K562 (cell line): ENCODE data around the gene YIPF1. TPM values are rescaled to one million over a fixed set of nuclear protein-coding genes. Genes with fewer than 3 reads are reported as not detected.

Source experiments
- HEY1 ChIP-seq: fragments of 250-450 bp; sonication (Bioruptor Pico); IDR thresholded peaks from 2 replicates; pipeline ENCODE4 v1.5.0; 2020; ENCODE audit warnings: mild to moderate bottlenecking, moderate library complexity, borderline replicate concordance
- HNRNPLL ChIP-seq: fragments of 200-400 bp; formaldehyde crosslinking; IDR thresholded peaks from 2 replicates; pipeline ENCODE4 v1.6.1; 2017; ENCODE audit warnings: low read length, low read depth, mild to moderate bottlenecking; ENCODE audit not compliant: poor library complexity, severe bottlenecking
- ID3 ChIP-seq, 2 experiments: fragments of 250-450 bp in 1 of 2; fragments of 450-650 bp in 1 of 2; sonication (Bioruptor Pico) in 1 of 2; IDR thresholded peaks; 2 replicates each; pipeline versions ENCODE4 v1.6.1 to v1.8.0; 2016 to 2021; ENCODE audit warnings: mild to moderate bottlenecking in 2 of 2, moderate library complexity in 2 of 2, missing compliant biosample characterization in 1 of 2, missing genetic modification characterization in 1 of 2
- NFRKB ChIP-seq: fragments of 450-650 bp; IDR thresholded peaks from 2 replicates; pipeline ENCODE4 v1.6.1; 2016; ENCODE audit warnings: low read depth
- RBM17 ChIP-seq: fragments of 200-400 bp; formaldehyde crosslinking; IDR thresholded peaks from 2 replicates; pipeline ENCODE4 v1.6.1; 2017; ENCODE audit warnings: low read depth, mild to moderate bottlenecking, low read length, borderline replicate concordance
- RFX5 ChIP-seq: IDR thresholded peaks from 2 replicates; pipeline ENCODE4 v1.6.1; 2011; ENCODE audit warnings: low read depth, mild to moderate bottlenecking, improper control_type of control experiment, low read length
- ZBTB33 ChIP-seq: sonication (generic); formaldehyde crosslinking; IDR thresholded peaks from 2 replicates; pipeline ENCODE4 v1.8.1; 2023; ENCODE audit warnings: mild to moderate bottlenecking, missing genetic modification reagents
- ZNF449 ChIP-seq: fragments of 250-450 bp; sonication (Bioruptor Pico); IDR thresholded peaks from 2 replicates; pipeline ENCODE4 v1.8.0; 2022; ENCODE audit warnings: moderate library complexity, mild to moderate bottlenecking, inconsistent platforms
- ZNF655 ChIP-seq: fragments of 250-450 bp; sonication (Bioruptor Pico); IDR thresholded peaks from 2 replicates; pipeline ENCODE4 v1.5.0; 2021
- polyA plus RNA-seq, 8 experiments: library from polyadenylated mRNA; depleted of rRNA in 4 of 8; stranded (reverse) in 5 of 8; unstranded in 3 of 8; fragments of >200 nt; fragmentation: Nextera tagmentation in 2 of 8; fragmentation: Illumina TruSeq in 1 of 8; extraction: Ambion mirVana in 2 of 8; extraction: Trizol in 1 of 8; gene quantifications; 2 replicates each; pipeline versions ENCODE4 v1.2.1 to v1.2.3, GENCODE V29; 2011 to 2014; ENCODE audit warnings: inconsistent platforms in 1 of 8, missing spikeins in 1 of 8
- total RNA-seq, 7 experiments: library from RNA; depleted of rRNA in 6 of 7; stranded (reverse); fragments of >200 nt in 6 of 7; fragmentation: Illumina TruSeq in 2 of 7; extraction: Trizol in 2 of 7; gene quantifications; 2 replicates each; pipeline versions ENCODE4 v1.2.1 to v1.2.3, GENCODE V29; 2011 to 2021; ENCODE audit warnings: low replicate concordance in 1 of 7

Gene YIPF1
- total and polyA plus RNA-seq, 9 of the 15 experiments (the other 6 are each of a cell fraction or from before 2014, with no cell fraction given): 11.5 to 37.5 (median 19.2) TPM

- TF ChIP-seq ZNF449 (CRISPR knock-in tag): no peak
- TF ChIP-seq HNRNPLL: no peak
- no peak for TF ChIP-seq NFRKB
- no peak for TF ChIP-seq RBM17
- TF ChIP-seq ID3 (CRISPR knock-in tag; IDR thresholded peaks at IDR 0.05): no peak
- no peak for TF ChIP-seq ID3 (tag; IDR thresholded peaks at IDR 0.05)
- no peak for TF ChIP-seq HEY1
- TF ChIP-seq RFX5: no peak
- no peak for TF ChIP-seq ZNF655 (CRISPR knock-in tag)
- TF ChIP-seq ZBTB33 (CRISPR knock-in tag): no peak
These were observed 16.5 kb upstream of the YIPF1 start (continued) for GRCh38 chr1:53906121-53906520.
